GM19438 (cell line): ENCODE results near the gene FAM25C.
"Not testable (repeated sequence)": the region's sequence is repeated elsewhere in the genome, so short reads cannot be mapped to it uniquely, and the experiment has no call there.

Experiments used
- ATAC-seq: cut with Tn5 transposase; IDR thresholded peaks from one replicate; pipeline ENCODE4 v1.9.1; 2021; ENCODE audit warnings: low read depth; ENCODE audit not compliant: unreplicated experiment

FAM25C gene

DNA sequence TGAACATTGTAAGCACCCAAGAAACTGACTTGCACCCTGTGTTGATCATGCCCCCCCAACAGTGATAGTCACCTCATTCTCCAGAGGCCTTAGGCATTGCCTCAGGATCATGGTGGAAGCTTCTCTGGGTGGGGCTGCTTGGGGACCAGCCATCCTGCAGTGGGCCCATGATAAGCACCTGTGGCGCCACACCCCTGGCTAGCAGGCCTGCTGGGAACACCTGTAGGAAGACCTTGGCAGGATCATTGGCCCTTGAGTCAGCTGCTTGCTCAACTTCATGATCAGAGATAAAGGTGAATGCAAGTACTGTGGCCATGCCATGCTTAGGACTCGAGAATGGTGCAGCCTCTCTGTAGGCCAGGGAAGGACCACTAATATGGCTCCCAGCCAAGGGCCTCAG lies 38.9 kb downstream of the FAM25C start:
- ATAC-seq, result not testable (repeated sequence)

DNA sequence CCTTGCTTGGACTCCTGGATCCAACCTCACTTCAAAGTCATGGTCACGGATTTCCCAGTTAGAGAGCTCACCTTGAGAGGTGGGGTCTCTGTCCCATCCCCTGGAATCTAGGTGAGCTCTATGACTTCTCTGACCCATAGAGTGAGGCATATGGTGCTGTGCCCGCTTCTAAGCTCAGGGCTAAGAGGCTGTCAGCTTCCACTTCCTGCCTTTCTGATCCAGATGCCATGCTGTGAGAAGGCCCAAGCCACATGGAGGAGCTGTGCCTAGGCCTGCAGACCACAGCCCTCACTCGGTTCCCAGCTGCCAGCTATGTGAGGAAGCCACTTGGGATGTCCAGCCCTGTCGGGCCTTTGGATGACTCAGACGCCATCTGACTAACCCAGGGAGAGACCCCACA lies 39.9 kb downstream of the FAM25C start:
- not testable (repeated sequence) for ATAC-seq

DNA sequence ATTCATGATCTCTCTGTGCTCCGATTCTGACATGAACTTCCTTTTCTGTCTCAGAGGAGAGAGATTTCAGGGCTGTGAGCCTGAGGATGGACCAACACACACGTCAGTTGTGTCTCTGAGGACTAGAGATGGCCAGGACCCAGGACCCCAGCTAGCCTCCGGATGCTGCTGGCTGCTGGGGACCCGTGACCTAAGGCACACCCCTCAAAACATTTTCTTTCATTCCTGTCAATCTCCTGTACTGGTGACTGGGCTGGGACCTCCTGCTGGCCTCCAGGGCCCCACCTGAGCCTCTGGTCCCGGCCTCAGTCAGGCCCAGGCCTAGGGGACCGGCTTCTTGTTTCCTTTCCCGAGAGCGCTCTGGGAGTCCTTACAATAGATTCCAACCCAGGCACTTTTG lies 42.4 kb downstream of the FAM25C start:
- not testable (repeated sequence) for ATAC-seq

DNA sequence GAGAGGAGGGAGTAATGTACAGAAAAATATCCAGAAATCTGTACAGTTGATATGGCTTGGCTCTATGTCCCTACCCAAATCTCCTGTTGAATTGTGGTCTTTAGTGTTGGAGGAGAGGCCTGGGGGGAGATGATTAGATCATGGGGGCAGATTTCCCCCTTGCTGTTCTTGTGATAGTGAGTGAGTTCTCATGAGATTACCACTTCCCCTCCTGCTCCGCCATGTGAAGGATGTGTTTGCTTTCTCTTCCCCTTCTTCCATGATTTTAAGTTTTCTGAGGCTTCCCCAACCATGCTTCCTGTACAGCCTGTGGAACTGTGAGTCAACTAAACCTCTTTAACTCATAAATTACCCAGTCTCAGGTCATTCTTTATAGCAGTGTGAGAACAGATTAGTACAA lies 52.2 kb downstream of the FAM25C start:
- ATAC-seq, result not testable (repeated sequence)
